GM18861 (cell line): Measurements from ENCODE around the gene DAO.
"Not testable (repeated sequence)": the region's sequence is repeated elsewhere in the genome, so short reads cannot be mapped to it uniquely, and the experiment has no call there.

Experiments
- ATAC-seq: cut with Tn5 transposase; IDR thresholded peaks from one replicate; pipeline ENCODE4 v1.9.1; 2021; ENCODE audit not compliant: unreplicated experiment

Gene DAO

DNA sequence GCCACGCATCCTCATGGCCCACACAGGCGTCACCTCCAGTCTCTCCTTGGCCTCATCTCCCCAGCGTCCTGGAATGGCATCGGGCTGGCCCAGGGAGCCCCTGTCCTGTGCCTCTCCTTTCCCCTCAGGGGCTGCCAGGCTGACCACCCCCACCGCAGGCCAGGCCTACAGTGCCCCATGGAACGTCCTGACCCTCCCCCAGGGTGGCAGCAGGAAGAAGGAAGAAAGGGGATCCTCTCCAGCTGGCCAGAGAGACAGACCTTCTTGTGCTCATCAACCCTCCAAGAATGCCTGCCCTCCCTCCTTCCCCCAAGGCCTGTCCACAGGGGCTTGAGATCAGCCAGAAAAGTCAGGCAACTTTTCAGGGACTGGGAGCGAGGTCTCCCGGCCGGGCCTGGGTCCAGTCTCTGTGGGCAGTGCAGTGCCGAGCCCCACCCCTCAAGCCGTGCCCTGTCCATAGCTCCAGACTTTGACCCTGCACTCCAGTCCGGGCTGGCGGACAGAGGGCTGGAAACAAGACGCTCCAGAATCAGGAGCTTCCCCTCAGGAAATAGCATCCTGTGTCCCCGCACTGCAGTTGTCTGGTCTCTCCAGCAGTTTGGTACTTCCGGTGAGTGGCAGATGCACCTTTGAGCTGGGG is at the start of gene DAO:
Gene DAO (plus strand): TSS at position 478 of the 640 bp plus-strand sequence. CDS start 4,915 bp downstream, outside the sequence.
- ATAC-seq: no peak

DNA sequence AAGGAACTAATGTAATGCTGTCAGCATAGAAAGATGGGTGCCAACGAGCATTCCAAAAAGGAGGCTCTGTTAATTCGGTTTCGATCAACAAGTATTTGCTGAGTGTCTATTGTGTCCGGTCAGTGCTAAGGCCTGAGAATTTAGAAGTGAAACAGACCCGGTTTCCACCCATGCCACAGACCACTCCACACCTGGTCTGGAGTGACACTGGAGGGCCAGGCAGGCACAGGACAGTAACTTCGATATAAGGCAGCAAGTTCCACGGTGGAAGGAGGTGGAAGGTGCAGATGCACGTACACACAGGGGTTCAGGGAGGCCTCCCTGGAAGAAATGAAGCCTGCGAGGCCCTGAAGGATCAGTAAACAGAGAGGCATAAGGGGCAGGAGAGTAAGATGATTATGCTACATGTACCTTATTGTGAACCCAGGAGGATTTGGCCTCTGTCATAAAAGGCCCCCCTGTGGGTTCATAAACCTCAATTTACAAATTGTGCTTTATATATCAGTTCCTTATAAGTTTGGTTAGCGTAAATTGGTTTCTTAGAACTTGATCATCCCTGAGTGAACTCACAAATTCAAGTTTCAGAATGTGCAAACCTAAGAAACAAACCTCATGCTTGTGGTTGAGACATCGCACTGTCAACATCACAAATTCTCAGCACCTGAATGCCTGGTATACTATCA is 48.4 kb upstream of the DAO start:
- ATAC-seq: peak; percentile 62

- ATAC-seq: no peak
Measured at GRCh38 chr12:108832208-108832607, 47.7 kb upstream of the DAO start.

DNA sequence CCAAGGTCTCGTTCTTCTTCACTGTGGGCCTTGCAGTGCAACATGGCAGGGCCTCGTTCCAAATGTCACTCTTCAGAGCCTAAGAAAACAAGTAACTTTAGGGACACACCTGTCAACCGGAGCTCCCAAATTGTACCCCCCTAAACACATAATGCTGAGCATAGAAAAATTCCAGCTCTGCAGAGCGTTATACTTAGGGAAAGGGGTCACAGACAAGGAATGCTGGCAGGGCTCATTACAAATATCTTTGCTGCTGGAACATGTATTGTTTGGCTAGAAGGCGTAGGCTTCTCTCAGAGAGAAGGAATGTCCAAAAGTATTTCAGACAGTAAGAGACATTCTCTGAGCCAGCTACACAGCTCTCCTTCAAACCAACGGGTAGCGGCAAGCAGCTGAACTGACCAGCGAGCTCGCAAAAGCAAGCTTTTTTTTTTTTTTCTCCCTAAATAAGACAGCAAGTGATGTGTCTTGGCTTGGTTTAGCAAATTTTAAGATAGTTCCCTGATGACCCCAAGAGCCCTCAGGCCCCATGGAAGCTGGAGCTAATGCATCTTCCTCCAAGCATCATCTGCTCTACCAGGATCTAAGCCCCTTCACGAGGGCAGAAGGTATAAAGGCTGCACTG is 47.0 kb upstream of the DAO start:
- ATAC-seq: no peak

DNA sequence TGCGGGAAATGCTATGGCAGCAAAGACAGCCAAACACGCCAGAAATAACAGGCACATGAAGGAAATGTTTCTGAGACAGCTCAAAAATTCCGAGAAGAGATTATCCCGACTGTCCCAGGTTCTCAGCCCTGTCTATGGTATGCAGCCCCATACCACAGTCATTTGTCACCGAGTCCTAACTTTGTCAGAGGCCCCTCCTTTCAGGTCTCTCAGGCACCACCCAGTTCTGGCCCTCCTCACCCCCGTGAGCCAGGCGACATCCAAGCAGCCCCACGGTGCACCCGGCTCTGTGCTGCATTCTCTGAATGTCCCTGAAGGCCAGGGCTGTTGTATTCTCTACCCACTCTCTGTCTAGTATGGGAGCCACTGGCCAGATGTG is 46.5 kb upstream of the DAO start:
- ATAC-seq: no peak

- ATAC-seq: no peak
Measured at GRCh38 chr12:108833757-108834472, 46.0 kb upstream of the DAO start.

DNA sequence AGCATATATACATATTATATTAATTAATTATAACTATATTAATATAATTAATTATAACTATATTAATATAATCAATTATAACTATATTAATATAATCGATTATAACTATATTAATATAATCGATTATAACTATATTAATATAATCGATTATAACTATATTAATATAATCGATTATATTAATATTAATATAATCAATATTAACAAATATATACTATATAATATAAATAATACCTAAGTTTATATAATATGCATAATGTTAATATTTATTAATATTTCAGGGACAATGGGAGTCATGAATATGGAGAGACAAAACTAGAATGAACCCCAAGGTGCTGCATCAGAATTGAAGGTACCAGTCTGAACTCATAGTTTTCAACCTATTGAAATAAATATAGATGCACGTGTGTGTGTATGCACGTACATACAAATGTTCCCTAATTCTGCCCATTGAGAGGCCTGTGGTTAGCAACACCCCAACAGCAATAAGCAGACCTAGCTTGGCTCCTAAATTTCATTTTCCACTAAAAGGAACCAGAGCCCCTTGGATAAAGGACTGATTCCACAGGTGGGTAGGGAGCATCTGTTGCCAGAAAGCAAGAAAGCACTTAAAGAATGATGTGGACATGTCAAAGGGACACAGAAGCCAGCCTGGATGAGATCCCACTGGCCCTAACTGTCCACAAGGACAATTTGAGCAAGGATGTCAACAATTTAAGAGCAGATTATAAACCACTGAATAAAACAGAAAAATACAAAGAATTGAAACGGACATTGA is 43.8 kb upstream of the DAO start:
- ATAC-seq: no peak

DNA sequence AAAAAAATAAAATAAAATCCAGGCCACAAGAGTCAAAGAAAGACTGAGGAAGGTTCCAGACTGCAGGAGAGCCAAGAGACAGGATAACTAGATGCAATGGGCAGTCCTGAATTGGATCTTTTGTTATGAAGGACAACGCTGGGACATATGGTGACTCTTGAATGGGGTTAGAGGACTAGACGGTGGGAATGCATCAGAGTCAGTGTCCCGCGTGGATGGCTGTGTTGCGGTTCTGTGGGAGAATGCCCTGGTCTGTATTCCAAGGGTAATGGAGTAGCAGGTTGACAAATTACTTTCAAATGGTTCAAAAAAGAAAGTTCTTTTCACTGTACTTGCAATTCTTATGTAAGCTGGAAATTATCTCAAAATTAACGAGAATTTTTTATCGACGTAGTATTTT is 42.7 kb upstream of the DAO start:
- no peak for ATAC-seq

DNA sequence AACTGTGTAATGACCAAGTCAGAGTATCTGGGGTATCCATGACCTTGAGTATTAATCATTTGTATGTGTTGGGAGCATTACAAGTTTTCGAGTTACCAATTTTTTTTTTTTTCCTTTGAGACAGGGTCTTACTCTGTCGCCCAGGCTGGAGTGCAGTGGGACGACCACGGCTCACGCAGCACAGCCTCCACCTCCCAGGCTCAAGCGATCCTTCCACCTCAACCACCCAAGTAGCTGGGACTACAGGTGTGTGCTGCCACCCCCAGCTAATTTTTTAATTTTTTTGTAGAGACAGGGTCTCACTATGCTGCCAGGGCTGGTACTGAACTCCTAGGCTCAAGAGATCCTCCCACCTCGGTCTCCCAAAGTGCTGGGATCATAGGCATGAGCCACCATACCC is 42.2 kb upstream of the DAO start:
- no peak for ATAC-seq

- ATAC-seq: peak; percentile 92
Measured at GRCh38 chr12:108838194-108839017, 41.5 kb upstream of the DAO start.

DNA sequence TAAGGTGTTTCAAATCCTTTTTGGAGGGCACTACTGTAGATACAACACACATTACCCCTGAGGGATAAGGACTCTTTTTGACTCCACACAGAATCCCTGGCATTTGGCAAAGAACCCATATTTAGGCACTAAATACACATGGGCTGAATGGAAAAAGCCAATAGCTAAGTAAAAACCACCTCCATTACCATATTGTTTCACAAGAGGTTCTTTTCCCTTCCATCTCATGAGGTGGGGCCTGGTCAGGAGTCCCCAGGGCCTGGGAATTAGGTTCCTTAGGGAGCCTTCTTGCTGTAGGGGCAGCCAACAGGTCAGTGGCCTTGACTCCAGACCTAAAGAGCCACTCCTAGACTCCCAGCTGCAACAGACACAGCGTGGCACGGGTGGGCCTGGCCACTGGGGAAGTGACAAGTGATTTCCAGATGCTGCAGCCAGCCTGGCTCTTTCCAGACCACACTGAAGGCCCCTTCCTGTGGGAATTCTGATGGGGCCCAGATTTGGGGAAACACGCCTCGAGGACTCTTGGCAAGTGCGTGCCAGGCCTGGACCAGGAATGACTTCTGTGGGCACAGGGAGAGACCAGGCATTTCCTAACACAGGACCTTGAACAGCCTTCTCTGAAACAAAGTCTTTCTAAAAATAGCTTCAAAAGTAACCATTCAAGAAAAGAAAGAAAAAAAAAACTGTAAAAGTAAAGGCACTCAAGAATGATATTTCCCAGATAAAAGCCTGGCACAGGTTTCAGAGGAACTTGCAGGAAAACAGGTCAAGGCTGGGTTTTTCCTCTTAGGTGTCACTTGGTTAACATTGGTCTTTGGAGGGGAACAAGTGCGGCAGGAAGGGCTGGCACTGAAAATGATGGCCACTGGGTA is 40.6 kb upstream of the DAO start:
- no peak for ATAC-seq

DNA sequence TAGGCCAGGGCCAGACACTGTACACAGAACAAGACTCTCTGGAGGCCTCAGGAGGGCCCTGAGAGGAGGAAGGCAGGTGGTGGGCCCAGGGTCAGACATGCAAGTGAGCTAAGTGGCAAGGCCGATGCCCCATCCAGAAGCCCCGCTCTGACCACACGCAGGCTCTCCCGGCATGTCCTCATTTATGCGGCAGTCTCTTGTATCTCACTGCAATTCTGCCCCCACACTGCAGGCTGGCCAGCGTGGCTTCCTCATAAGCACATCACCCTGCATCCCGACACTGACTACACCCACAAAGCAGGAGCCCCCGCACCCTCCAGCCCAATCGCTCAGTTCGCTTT is 40.0 kb upstream of the DAO start:
- ATAC-seq: no peak

- ATAC-seq: no peak
Measured at GRCh38 chr12:108840605-108841332, 39.1 kb upstream of the DAO start.

DNA sequence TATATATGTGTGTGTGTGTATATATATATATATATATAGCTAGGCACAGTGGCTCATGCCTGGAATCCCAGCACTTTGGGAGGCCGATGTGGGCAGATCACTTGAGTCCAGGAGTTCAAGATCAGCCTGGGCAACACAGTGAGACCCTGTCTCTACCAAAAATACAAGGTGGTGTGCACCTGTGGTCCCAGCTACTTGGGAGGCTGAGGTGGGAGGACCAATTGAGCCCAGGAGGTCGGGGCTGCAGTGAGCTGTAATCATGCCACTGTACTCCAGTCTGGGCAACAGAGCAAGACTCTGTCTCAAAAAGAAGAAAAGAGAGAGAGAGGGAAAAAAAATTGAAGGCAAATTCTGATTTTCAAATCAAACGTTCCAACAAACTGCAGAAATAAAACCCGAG is 38.1 kb upstream of the DAO start:
- ATAC-seq: not testable (repeated sequence)

DNA sequence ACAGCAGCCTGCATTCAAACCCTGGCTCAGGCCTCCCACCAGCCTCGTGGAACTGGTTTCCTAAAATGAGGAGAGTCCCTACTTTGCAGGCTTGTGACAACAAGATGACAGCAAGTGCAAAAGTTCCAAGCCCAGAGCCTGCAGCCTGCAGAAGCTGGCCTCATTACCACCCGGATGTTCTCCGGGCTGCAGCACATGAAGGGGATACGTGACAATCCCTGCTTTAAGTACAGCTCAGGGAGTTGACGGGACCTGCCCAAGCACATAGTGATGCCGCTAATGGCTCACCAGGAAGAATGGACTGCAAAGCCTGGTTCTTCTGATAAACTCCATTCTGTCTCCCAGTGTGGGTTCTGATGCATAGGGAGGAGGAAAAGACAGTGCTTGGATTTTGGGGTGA is 37.5 kb upstream of the DAO start:
- no peak for ATAC-seq

- ATAC-seq: no peak
Measured at GRCh38 chr12:108843187-108843586, 36.7 kb upstream of the DAO start.

GRCh38 chr12:108845696-108846095 is 34.2 kb upstream of the DAO start:
- ATAC-seq: no peak

GRCh38 chr12:108846290-108846701 is 33.6 kb upstream of the DAO start:
- ATAC-seq: no peak

DNA sequence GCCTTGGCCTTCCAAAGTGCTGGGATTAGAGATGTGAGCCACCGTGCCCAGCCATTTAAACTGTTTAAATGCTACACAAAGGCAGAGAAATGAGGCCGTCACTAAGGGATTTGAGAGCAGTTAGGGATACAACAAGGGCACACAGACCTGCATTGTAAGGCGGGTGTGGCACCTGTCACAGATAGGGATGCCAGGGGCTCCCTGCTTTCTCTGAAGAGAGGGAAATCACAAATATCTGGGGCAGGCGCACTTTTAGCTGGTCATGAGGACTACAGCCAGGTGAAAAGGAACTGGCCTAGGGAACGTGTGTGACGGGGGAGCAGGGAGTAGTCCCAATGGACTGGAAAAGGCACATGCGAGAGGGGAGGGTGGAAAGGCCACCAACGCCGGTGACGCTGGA is 32.2 kb upstream of the DAO start:
- ATAC-seq: no peak
